GM12865 (cell line): ENCODE results near the gene OR5T1.

Experiments used
- DNase-seq: peaks from one replicate; pipeline ENCODE4 v3.0.0; 2010; ENCODE audit warnings: low read depth
- H3K4me3 ChIP-seq: 2 replicates; pipeline ENCODE4 v1.5.1; 2011; ENCODE audit warnings: mild to moderate bottlenecking, low read depth, low read length, control low read depth
- TF ChIP-seq, protein P1 (sequence below): IDR thresholded peaks from 2 replicates; pipeline ENCODE4 v1.5.1; 2011; ENCODE audit warnings: low read length, control low read depth, low read depth, inconsistent platforms; ENCODE audit not compliant: insufficient read depth; ENCODE audit errors: missing control alignments

Gene OR5T1

DNA sequence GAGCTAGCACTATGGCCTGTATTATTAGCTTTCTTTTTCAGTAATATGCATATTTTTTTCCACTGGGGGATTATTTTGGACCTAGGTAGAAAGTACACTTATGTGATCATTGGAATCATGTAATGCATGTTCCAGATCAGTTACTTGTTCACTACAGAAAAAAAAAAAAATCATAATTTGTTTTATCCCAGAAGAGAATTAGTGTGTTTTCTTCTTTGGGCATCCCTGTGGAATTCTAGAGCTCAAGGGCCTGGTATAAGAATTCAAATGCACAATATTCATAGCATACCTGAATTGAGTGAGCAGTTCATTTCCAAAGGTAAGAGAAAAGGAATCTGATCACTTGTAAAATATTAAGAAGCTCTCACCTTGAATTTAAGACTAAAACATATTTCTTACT is at the start of gene OR5T1:
TSS of gene OR5T1 (plus strand) at position 301 of the 400 bp plus-strand sequence. CDS start 1,485 bp downstream, outside the sequence.
- no peak for DNase-seq
- TF ChIP-seq, protein P1, sequence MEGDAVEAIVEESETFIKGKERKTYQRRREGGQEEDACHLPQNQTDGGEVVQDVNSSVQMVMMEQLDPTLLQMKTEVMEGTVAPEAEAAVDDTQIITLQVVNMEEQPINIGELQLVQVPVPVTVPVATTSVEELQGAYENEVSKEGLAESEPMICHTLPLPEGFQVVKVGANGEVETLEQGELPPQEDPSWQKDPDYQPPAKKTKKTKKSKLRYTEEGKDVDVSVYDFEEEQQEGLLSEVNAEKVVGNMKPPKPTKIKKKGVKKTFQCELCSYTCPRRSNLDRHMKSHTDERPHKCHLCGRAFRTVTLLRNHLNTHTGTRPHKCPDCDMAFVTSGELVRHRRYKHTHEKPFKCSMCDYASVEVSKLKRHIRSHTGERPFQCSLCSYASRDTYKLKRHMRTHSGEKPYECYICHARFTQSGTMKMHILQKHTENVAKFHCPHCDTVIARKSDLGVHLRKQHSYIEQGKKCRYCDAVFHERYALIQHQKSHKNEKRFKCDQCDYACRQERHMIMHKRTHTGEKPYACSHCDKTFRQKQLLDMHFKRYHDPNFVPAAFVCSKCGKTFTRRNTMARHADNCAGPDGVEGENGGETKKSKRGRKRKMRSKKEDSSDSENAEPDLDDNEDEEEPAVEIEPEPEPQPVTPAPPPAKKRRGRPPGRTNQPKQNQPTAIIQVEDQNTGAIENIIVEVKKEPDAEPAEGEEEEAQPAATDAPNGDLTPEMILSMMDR = no peak
- H3K4me3 ChIP-seq = no peak within 1 kb of the TSS

DNA sequence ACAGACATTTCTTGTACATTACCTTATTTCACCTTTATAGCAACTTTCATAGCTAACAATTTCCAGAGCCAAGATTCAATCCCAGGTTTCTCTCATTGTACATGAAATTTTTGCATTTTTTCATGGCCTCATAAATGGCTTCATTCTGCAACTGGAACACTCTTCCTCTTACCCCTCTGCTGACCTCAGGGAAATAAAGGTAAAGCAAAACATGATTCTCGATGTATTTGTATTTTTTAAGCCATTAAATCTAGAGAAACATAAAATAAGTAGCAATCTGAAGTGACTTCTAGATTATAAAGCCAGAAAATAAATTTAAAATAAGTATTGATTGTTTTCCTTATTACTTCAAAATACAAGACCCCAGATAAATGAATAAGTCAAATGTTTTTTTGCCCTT is 39.8 kb upstream of the OR5T1 start, which contains the start of gene OR5T2:
TSS of gene OR5T2 (minus strand) at position 101 of the 400 bp plus-strand sequence. CDS start 1,193 bp downstream, outside the sequence.
- H3K4me3 ChIP-seq = no peak within 1 kb of the TSS
- no peak for DNase-seq
- TF ChIP-seq, protein P1 = no peak

DNA sequence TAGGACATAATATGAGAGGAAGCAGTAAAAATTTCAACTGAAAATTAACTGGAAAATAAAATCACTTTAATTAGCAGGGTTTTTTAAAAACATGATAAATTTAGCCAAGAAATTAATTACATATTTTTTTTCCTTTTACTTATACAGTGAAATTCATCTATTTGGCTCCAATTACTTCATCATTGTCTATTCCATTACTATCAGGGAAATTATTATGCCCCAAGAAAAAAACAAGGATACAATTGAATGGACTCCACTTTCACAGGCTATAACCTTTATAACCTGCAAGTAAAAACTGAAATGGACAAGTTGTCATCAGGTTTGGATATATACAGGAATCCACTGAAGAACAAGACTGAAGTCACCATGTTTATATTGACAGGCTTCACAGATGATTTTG is 22.0 kb upstream of the OR5T1 start, which contains the start of gene OR5T3:
TSS of gene OR5T3 (plus strand) at position 301 of the 400 bp plus-strand sequence. CDS start at position 301, 0 bp downstream.
- TF ChIP-seq, protein P1 = no peak
- no peak for DNase-seq

DNA sequence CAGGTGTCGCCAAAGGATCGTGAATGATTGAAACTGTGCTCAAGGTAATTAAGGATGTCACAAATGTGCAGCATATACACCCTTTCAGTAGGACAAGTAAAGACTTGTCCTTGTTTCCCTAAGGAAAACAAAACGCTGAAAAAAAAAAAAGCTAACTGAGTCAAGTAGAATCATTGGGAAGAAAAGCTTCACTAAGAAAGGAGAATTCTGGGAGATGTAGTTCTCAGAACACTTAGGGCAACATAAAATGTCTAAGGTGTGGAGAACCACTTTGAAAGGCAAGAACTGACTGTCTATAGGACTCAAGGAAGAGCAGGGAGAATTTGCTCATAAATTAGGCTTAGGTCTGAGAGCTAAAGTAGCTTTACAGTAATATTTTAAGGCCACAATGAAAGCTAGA is 2.9 kb upstream of the OR5T1 start:
- no peak for DNase-seq
- H3K4me3 ChIP-seq = no peak overlapping the region
- TF ChIP-seq, protein P1 = no peak

More for the DNA sequence above, 22.0 kb upstream of the OR5T1 start, which contains the start of gene OR5T3:
- H3K4me3 ChIP-seq = no peak within 1 kb of the TSS

DNA sequence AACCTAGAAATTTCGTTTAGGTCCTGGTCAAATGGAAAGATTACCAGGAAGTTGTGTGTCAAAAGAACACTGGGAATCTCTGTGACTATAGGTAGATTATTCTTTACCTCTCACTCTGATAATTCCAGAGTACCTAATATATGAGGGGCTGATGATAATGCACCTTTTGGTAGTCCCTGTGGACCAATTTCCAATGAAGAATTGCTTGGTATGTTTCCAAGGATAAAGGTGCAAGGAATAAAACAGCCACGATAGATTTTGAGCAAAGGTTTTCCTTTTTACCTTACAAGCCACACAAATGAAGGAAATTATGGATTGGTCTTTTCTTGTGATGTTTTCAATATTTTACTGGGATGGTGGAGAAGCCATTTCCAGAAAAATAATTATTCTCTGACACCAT is 18.2 kb downstream of the OR5T1 start, which contains the start of gene OR8H1:
TSS of gene OR8H1 (minus strand) at position 101 of the 400 bp plus-strand sequence. CDS start 1,192 bp downstream, outside the sequence.
- no peak for DNase-seq
- TF ChIP-seq, protein P1 = no peak
- no peak within 1 kb of the TSS for H3K4me3 ChIP-seq

DNA sequence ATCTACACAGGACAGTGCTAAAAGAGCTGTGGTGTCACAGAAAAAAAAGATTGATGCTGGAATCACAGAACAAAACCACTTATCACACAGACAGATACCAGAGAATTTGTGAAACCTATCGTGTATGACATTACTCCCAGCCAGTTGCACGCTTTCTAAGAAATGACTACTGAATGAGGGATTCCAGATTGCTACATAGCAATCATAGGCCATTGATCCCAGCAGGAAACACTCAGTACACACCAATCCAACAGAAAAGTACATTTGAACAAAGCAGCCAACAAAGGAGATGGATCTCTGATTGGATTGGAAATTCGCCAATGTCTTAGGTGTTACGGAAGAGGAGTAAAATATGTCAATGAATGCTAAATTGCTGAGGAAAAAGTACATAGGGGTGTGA is 22.9 kb downstream of the OR5T1 start:
- no peak overlapping the region for H3K4me3 ChIP-seq
- TF ChIP-seq, protein P1 = no peak
- DNase-seq = no peak

DNA sequence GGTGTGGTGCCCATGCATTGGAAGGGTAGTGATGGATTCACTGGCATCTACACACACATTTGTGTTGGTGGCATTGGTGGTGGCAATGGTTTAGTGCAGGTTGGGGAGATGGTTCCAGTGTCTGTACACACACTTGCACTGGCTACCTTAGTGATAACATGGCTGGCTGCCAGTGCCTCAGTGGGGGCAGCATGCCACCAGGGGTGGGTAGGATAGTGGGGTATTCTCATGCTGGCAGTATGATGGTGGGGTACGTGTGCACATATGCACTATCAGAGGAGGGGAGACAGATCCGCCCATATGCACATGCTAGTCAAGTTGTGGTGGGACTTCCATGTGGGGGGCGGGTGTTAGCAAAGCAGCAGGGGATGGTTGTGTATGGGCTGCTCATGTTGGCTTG is 33.9 kb downstream of the OR5T1 start:
- DNase-seq = no peak
- H3K4me3 ChIP-seq = no peak overlapping the region
- TF ChIP-seq, protein P1 = no peak
